Measurements from ENCODE around the gene NKX6-2.

Gene NKX6-2

GRCh38 chr10:132786884-132787494, 1.0 kb upstream of the NKX6-2 start:
- Histone ChIP-seq H3K9ac (ENCODE audit: low read length) (no peak overlapping the region), H3K27me3 (ENCODE audit: control insufficient read depth, insufficient read depth, low read length) (peaks cover 96% of the 10 kb centered on the region), H3K4me3 (ENCODE audit: low read depth, low read length) (peak overlapping the region; percentile 45), H3K36me3 (ENCODE audit: control insufficient read depth, insufficient read depth, low read length) (no peaks in the 10 kb centered on the region; the same call in 1 of the 2 replicates), H3K27ac (ENCODE audit: low read depth, low read length) (no peak overlapping the region), H3K9me3 (ENCODE audit: control insufficient read depth, insufficient read depth, low read depth, low read length) (no peaks in the 10 kb centered on the region), H3K4me1 (ENCODE audit: control insufficient read depth, insufficient read depth, low read length) (peaks cover 12% of the 10 kb centered on the region)

GRCh38 chr10:132786476-132786883, 533 bp upstream of the NKX6-2 start:
- no peaks in the 10 kb centered on the region; the same call in 1 of the 2 replicates for H3K36me3 ChIP-seq (ENCODE audit: control insufficient read depth, insufficient read depth, low read length)
- H3K9ac ChIP-seq (ENCODE audit: low read length) = no peak overlapping the region
- peaks cover 97% of the 10 kb centered on the region for H3K27me3 ChIP-seq (ENCODE audit: control insufficient read depth, insufficient read depth, low read length)
- H3K9me3 ChIP-seq (ENCODE audit: control insufficient read depth, insufficient read depth, low read depth, low read length) = no peaks in the 10 kb centered on the region
- H3K4me1 ChIP-seq (ENCODE audit: control insufficient read depth, insufficient read depth, low read length) = peaks cover 12% of the 10 kb centered on the region
- H3K4me3 ChIP-seq (ENCODE audit: low read depth, low read length) = peak overlapping the region; percentile 45
- H3K27ac ChIP-seq (ENCODE audit: low read depth, low read length) = no peak overlapping the region

DNA sequence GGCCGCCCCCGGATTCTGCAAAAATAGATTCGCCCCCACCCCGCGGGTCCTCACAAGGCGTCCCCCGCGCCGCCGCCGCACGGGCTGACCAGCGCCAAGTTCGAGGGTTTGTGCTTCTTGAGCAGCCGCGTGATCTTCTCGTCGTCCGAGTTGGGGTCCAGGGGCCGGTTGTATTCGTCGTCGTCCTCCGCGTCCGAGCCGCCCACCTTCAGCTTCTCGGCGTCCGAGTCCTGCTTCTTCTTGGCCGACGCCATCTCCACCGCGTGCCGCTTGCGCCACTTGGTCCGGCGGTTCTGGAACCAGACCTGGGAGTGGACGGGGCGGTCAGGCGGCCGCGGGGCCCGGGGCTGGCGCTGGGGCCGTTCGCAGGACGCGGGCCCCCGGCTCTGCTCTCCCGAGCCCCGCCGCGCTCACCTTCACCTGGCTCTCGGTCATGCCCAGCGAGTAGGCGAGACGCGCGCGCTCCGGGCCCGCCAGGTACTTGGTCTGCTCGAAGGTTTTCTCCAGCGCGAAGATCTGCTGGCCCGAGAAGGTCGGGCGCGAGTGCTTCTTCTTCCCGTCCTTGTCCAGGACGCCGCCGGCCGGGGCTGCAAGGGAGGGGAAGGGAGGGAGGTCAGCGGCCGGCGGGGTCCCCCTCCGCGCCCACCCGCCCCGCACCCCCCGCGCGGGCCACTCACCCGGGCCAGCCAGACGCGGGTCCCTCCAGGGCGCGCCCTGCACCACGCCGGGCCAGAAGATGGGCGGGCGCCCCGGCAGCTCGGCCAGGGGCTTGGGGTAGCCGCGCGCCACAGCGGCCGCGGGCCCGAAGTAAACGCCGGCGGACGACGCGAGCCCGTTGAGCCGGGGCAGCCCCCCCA, 853 bp downstream of the NKX6-2 start:
- Histone ChIP-seq H3K9me3 (ENCODE audit: control insufficient read depth, insufficient read depth, low read depth, low read length) (no peaks in the 10 kb centered on the region), H3K27me3 (ENCODE audit: control insufficient read depth, insufficient read depth, low read length) (peaks cover 88% of the 10 kb centered on the region), H3K4me1 (ENCODE audit: control insufficient read depth, insufficient read depth, low read length) (peaks cover 12% of the 10 kb centered on the region), H3K9ac (ENCODE audit: low read length) (no peak overlapping the region), H3K27ac (ENCODE audit: low read depth, low read length) (no peak overlapping the region), H3K4me3 (ENCODE audit: low read depth, low read length) (peak overlapping the region; percentile 43; the same call in 1 of the 2 replicates), H3K36me3 (ENCODE audit: control insufficient read depth, insufficient read depth, low read length) (no peaks in the 10 kb centered on the region; the same call in 1 of the 2 replicates)

DNA sequence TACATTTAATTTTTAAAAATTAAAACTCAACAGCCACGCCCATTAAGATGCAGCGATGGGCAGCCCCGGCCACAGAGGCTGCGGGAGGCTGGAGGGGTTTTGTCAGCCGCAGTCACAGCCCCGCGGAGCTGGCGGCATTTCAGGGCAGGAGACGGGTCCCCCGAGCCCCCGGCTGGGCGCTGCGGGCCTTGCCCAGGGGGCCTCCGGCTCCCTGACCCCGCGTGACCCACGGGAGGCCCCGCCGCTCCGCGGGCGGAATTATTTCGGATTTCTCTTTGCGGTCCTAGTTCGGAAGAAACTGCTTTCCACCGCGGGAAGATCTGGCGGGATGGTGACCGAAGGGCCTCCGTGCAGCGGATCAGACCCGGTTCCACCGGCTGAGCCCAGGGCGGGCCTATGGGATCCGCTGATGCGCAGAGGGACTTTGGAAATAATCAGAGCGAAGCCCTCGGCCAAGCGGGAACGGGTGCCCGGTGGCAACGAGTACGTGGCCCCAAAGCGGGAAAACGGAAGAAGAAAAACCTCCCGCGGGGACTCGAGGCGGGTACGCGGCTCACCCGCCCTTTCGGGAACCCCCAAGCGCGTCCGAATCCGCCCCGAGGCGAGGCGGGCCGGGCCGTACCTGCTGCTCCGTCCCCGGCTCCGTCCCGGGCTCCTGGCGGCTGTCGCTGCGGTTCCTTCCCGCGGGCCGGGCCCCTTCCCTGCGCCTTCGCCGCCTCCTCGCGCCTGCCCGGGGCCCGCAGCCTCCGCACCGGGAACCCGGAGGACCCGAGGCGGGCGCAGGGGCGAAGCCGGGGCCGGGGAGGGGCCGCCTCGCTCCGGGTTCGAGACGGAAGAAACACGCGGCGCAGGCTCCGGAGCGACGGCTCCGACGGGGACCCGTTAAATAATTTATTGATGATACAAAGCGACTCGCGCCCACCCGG, 1.7 kb downstream of the NKX6-2 start:
- Histone ChIP-seq H3K27me3 (ENCODE audit: control insufficient read depth, insufficient read depth, low read length) (peaks cover 80% of the 10 kb centered on the region), H3K4me3 (ENCODE audit: low read depth, low read length) (no peak overlapping the region), H3K27ac (ENCODE audit: low read depth, low read length) (no peak overlapping the region), H3K9ac (ENCODE audit: low read length) (no peak overlapping the region), H3K4me1 (ENCODE audit: control insufficient read depth, insufficient read depth, low read length) (peaks cover 12% of the 10 kb centered on the region), H3K9me3 (ENCODE audit: control insufficient read depth, insufficient read depth, low read depth, low read length) (no peaks in the 10 kb centered on the region), H3K36me3 (ENCODE audit: control insufficient read depth, insufficient read depth, low read length) (no peaks in the 10 kb centered on the region; the same call in 1 of the 2 replicates)

DNA sequence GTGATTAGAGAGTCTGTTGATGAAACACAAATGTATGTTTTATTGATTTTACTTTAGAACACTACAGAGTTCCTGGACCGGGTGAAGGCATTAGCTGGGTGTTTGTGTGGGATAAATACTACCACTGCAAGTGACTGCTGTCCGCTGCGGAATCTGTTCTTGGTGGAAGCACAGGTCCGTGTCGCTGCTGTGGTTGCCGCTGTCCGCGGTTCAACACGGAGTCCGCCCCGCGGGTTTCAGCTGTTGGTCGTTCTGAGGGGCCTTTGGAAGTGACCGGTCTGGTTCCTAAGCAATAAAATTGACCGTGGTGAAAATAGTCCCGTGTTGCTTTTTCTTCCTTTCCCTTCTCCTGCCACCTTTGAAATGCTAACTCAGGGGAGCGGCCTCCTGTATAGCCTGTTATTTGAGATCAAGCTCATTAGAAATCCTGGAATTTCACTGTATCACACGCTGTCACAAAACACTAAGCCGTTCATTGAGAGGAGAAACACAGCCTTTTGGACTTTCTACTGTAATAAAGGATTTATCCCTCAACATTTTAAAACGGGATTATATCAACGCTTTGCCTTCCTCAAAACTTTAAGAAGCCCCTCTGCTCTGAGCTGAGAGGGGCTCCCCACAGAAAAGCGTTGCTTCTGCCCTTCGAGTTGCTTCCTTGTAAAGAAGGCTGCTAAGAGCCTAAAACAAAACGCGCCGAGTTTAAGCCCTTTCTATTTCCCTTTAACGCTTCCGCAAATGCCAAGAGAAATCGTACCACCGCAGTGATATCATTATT, 2.6 kb downstream of the NKX6-2 start:
- peaks cover 12% of the 10 kb centered on the region for H3K4me1 ChIP-seq (ENCODE audit: control insufficient read depth, insufficient read depth, low read length)
- no peaks in the 10 kb centered on the region for H3K9me3 ChIP-seq (ENCODE audit: control insufficient read depth, insufficient read depth, low read depth, low read length)
- H3K4me3 ChIP-seq (ENCODE audit: low read depth, low read length) = no peak overlapping the region
- no peak overlapping the region for H3K27ac ChIP-seq (ENCODE audit: low read depth, low read length)
- no peak overlapping the region for H3K9ac ChIP-seq (ENCODE audit: low read length)
- no peaks in the 10 kb centered on the region; the same call in 1 of the 2 replicates for H3K36me3 ChIP-seq (ENCODE audit: control insufficient read depth, insufficient read depth, low read length)
- H3K27me3 ChIP-seq (ENCODE audit: control insufficient read depth, insufficient read depth, low read length) = peaks cover 71% of the 10 kb centered on the region

DNA sequence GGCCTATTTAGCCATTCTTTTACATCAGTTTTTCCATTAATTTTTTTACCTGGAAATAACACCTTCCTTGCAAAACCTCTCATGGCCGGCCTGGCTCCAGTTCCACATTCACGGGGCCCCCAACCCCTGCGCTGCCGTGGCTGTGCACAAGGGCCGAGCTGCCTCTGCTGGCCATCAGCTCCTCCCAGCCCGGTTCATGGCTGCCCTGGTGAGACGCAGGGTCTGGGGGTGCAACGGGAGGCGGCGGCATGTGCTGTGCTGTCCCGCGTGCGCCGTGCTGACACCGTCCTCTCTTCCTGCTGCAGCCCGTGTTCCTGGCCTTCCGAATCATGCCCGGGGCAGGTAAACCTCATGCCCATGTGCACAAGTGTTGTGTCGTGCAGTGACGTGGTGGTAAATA, 4.4 kb downstream of the NKX6-2 start:
- Histone ChIP-seq H3K27me3 (ENCODE audit: control insufficient read depth, insufficient read depth, low read length) (peaks cover 53% of the 10 kb centered on the region), H3K9me3 (ENCODE audit: control insufficient read depth, insufficient read depth, low read depth, low read length) (no peaks in the 10 kb centered on the region), H3K4me3 (ENCODE audit: low read depth, low read length) (no peak overlapping the region), H3K4me1 (ENCODE audit: control insufficient read depth, insufficient read depth, low read length) (peaks cover 12% of the 10 kb centered on the region), H3K36me3 (ENCODE audit: control insufficient read depth, insufficient read depth, low read length) (no peaks in the 10 kb centered on the region; the same call in 1 of the 2 replicates), H3K27ac (ENCODE audit: low read depth, low read length) (no peak overlapping the region), H3K9ac (ENCODE audit: low read length) (no peak overlapping the region)

DNA sequence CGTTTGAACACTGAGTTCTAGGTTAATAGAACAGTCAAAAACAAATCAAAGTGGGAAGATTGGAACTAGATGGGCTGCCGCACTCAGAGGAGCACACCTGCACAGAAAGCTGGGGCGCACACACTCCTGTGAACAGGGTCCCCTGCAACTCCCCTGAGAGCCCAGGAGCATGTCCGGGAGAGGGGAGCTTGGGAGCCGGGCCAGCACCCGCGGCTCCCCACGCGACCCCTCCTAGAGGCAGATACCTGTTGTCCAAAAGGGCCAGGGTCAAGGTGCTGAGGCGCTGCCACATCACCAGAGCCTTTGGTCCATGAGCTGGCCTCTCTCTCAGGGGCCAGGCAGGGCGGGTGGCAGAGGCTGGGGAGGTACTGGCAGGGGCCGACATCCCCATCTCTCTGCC, 5.6 kb downstream of the NKX6-2 start:
- no peak overlapping the region for H3K27ac ChIP-seq (ENCODE audit: low read depth, low read length)
- peaks cover 44% of the 10 kb centered on the region for H3K27me3 ChIP-seq (ENCODE audit: control insufficient read depth, insufficient read depth, low read length)
- H3K9ac ChIP-seq (ENCODE audit: low read length) = no peak overlapping the region
- peaks cover 12% of the 10 kb centered on the region for H3K4me1 ChIP-seq (ENCODE audit: control insufficient read depth, insufficient read depth, low read length)
- no peak overlapping the region for H3K4me3 ChIP-seq (ENCODE audit: low read depth, low read length)
- no peaks in the 10 kb centered on the region for H3K9me3 ChIP-seq (ENCODE audit: control insufficient read depth, insufficient read depth, low read depth, low read length)
- H3K36me3 ChIP-seq (ENCODE audit: control insufficient read depth, insufficient read depth, low read length) = no peaks in the 10 kb centered on the region; the same call in 1 of the 2 replicates

GRCh38 chr10:132779549-132780294, 6.2 kb downstream of the NKX6-2 start:
- H3K4me1 ChIP-seq (ENCODE audit: control insufficient read depth, insufficient read depth, low read length) = peaks cover 12% of the 10 kb centered on the region
- no peaks in the 10 kb centered on the region; the same call in 1 of the 2 replicates for H3K36me3 ChIP-seq (ENCODE audit: control insufficient read depth, insufficient read depth, low read length)
- no peaks in the 10 kb centered on the region for H3K9me3 ChIP-seq (ENCODE audit: control insufficient read depth, insufficient read depth, low read depth, low read length)
- H3K9ac ChIP-seq (ENCODE audit: low read length) = no peak overlapping the region
- H3K27ac ChIP-seq (ENCODE audit: low read depth, low read length) = no peak overlapping the region
- peaks cover 38% of the 10 kb centered on the region for H3K27me3 ChIP-seq (ENCODE audit: control insufficient read depth, insufficient read depth, low read length)
- H3K4me3 ChIP-seq (ENCODE audit: low read depth, low read length) = no peak overlapping the region

GRCh38 chr10:132777441-132777840, 8.5 kb downstream of the NKX6-2 start:
- Histone ChIP-seq H3K9ac (ENCODE audit: low read length) (no peak overlapping the region), H3K4me3 (ENCODE audit: low read depth, low read length) (no peak overlapping the region), H3K27ac (ENCODE audit: low read depth, low read length) (no peak overlapping the region), H3K9me3 (ENCODE audit: control insufficient read depth, insufficient read depth, low read depth, low read length) (0 out of 2 replicates have a peak, but pooled peaks cover 3% of the 10 kb centered on the region), H3K27me3 (ENCODE audit: control insufficient read depth, insufficient read depth, low read length) (peaks cover 15% of the 10 kb centered on the region), H3K4me1 (ENCODE audit: control insufficient read depth, insufficient read depth, low read length) (no peaks in the 10 kb centered on the region), H3K36me3 (ENCODE audit: control insufficient read depth, insufficient read depth, low read length) (no peaks in the 10 kb centered on the region; the same call in 1 of the 2 replicates)
